ELF-1 (cell line): ENCODE data around the gene KCNK13.
"Not testable (repeated sequence)": the region's sequence is repeated elsewhere in the genome, so short reads cannot be mapped to it uniquely, and the experiment has no call there.

ENCODE experiments used
- DNase-seq: peaks from one replicate; pipeline ENCODE4 v3.0.0-alpha.2; 2016; ENCODE audit warnings: low read depth, low spot score

The KCNK13 gene

GRCh38 chr14:90061685-90062126, at the start of gene KCNK13:
KCNK13 (plus strand) TSS chr14:90061994; CDS start chr14:90062206, 212 bp downstream.
- peak; percentile 38 for DNase-seq

GRCh38 chr14:90017371-90017770, 44.4 kb upstream of the KCNK13 start:
- DNase-seq = no peak

GRCh38 chr14:90019824-90020523, 41.8 kb upstream of the KCNK13 start:
- DNase-seq = no peak

GRCh38 chr14:90023176-90023896, 38.5 kb upstream of the KCNK13 start:
- peak; percentile 18 for DNase-seq

GRCh38 chr14:90024910-90025309, 36.9 kb upstream of the KCNK13 start:
- DNase-seq = no peak

- DNase-seq = not testable (repeated sequence)
These were observed 35.2 kb upstream of the KCNK13 start for GRCh38 chr14:90026608-90027007.

- DNase-seq = no peak
These were observed 34.0 kb upstream of the KCNK13 start for GRCh38 chr14:90027842-90028241.

GRCh38 chr14:90034156-90034555, 27.6 kb upstream of the KCNK13 start:
- DNase-seq = no peak

GRCh38 chr14:90034835-90035525, 26.8 kb upstream of the KCNK13 start:
- DNase-seq = no peak

- no peak for DNase-seq
These were observed 22.4 kb upstream of the KCNK13 start for GRCh38 chr14:90039253-90040010.

GRCh38 chr14:90040411-90040810, 21.4 kb upstream of the KCNK13 start:
- DNase-seq = no peak

- no peak for DNase-seq
These were observed 19.1 kb upstream of the KCNK13 start for GRCh38 chr14:90042496-90043252.

GRCh38 chr14:90045616-90046015, 16.2 kb upstream of the KCNK13 start:
- no peak for DNase-seq

- no peak for DNase-seq
These were observed 12.4 kb upstream of the KCNK13 start for GRCh38 chr14:90049390-90049789.

- DNase-seq = no peak
These were observed 11.5 kb upstream of the KCNK13 start for GRCh38 chr14:90050271-90050670.

- no peak for DNase-seq
These were observed 8.8 kb upstream of the KCNK13 start for GRCh38 chr14:90053044-90053443.

GRCh38 chr14:90054803-90055202, 7.0 kb upstream of the KCNK13 start:
- no peak for DNase-seq

GRCh38 chr14:90056826-90057225, 5.0 kb upstream of the KCNK13 start:
- peak; percentile 15 for DNase-seq

- no peak for DNase-seq
These were observed 2.8 kb upstream of the KCNK13 start for GRCh38 chr14:90058876-90059458.

GRCh38 chr14:90060312-90060964, 1.4 kb upstream of the KCNK13 start:
- peak; percentile 83 for DNase-seq
